Measurements from ENCODE around the gene HTT-AS.
"Not testable (repeated sequence)": the region's sequence is repeated elsewhere in the genome, so short reads cannot be mapped to it uniquely, and the experiment has no call there.

The HTT-AS gene

GRCh38 chr4:3085948-3086670 lies 11.8 kb upstream of the HTT-AS start:
- DNase-seq: no peak

- no peak for DNase-seq
Observed at GRCh38 chr4:3083732-3084131, 9.4 kb upstream of the HTT-AS start.

GRCh38 chr4:3082925-3083515 lies 8.7 kb upstream of the HTT-AS start:
- DNase-seq: no peak

GRCh38 chr4:3079694-3080123 lies 5.4 kb upstream of the HTT-AS start:
- no peak for DNase-seq

GRCh38 chr4:3077796-3078195 lies 3.5 kb upstream of the HTT-AS start:
- DNase-seq: no peak

- DNase-seq: no peak
Observed at GRCh38 chr4:3075652-3075981, 1.3 kb upstream of the HTT-AS start.

- DNase-seq: peak; percentile 6
Observed at GRCh38 chr4:3074846-3075651, 711 bp upstream of the HTT-AS start.

- DNase-seq: no peak
Observed at GRCh38 chr4:3073158-3074077, 920 bp downstream of the HTT-AS start.

- no peak for DNase-seq
Observed at GRCh38 chr4:3071811-3072210, 2.5 kb downstream of the HTT-AS start.

- no peak for DNase-seq
Observed at GRCh38 chr4:3070709-3071500, 3.4 kb downstream of the HTT-AS start.

GRCh38 chr4:3069661-3070199 lies 4.6 kb downstream of the HTT-AS start:
- DNase-seq: no peak

- no peak for DNase-seq
Observed at GRCh38 chr4:3067473-3068001, 6.8 kb downstream of the HTT-AS start.

- no peak for DNase-seq
Observed at GRCh38 chr4:3066836-3067400, 7.4 kb downstream of the HTT-AS start.

GRCh38 chr4:3065551-3065950 lies 8.8 kb downstream of the HTT-AS start:
- DNase-seq: no peak

- no peak for DNase-seq
Observed at GRCh38 chr4:3062471-3062870, 11.9 kb downstream of the HTT-AS start.

GRCh38 chr4:3060946-3061345 lies 13.4 kb downstream of the HTT-AS start:
- DNase-seq: no peak

- no peak for DNase-seq
Observed at GRCh38 chr4:3059943-3060342, 14.4 kb downstream of the HTT-AS start.

GRCh38 chr4:3054169-3054759 lies 20.1 kb downstream of the HTT-AS start:
- no peak for DNase-seq

- not testable (repeated sequence) for DNase-seq
Observed at GRCh38 chr4:3051141-3051897, 23.0 kb downstream of the HTT-AS start.

Measured in NCI-H1694 (cell line).